NCI-H2196 treated with DMSO at 0.1 percent for 48 hours (cell line): ENCODE results near the gene TTYH3.
A peak's percentile ranks its signal among the peaks of the same experiment; 100 is the strongest.
"Not testable (repeated sequence)": the region's sequence is repeated elsewhere in the genome, so short reads cannot be mapped to it uniquely, and the experiment has no call there.

Source experiments
- DNase-seq: peaks from one replicate; lab custom pipeline; 2025; ENCODE audit not compliant: unreplicated experiment; lab: John Stamatoyannopoulos, UW

The TTYH3 gene

GRCh38 chr7:2662273-2663120 is 30.7 kb downstream of the TTYH3 start:
- DNase-seq = no peak

- no peak for DNase-seq
Observed at GRCh38 chr7:2663121-2663886, 31.5 kb downstream of the TTYH3 start.

DNA sequence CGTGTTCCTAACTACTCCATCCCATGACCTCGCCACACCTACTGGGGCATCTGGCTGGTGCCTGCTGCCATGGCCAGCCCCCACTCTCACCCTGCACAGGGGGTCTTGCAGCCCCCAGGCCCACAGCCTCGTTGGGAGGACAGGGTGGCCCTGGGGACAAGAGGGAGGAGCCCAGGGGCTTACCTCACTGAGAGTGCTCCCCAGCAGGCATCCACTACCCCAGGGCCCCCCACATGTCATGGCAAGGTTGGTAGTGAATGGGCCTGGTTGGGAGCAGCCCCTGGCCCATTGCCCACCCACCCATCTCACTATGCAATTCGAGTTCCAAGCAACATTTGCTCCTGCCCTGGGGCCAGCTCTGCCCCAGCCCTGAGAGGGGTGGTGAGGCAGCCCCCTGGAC is 32.2 kb downstream of the TTYH3 start:
- no peak for DNase-seq

DNA sequence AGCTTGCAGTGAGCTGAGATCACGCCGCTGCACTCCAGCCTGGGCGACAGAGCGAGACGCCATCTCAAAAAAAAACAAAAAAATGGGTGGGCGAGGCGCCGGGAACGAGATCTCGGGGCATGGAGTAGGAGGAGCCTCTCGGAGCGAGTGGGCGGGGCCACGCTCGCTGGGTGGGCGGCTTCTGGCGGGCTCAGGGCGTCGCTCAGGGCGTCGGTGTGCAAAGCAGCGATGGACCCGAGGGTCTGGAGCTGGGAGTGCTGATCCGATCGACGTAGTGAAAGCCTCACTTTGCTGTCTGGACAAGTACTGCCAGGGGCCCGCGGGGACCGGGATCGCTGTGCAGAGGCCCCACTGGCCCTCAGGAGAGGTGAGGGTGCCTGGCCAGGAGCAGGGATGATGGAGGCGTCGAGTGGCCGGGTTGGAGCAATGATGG is 33.6 kb downstream of the TTYH3 start:
- DNase-seq = no peak

GRCh38 chr7:2666155-2666554 is 34.4 kb downstream of the TTYH3 start:
- no peak for DNase-seq

DNA sequence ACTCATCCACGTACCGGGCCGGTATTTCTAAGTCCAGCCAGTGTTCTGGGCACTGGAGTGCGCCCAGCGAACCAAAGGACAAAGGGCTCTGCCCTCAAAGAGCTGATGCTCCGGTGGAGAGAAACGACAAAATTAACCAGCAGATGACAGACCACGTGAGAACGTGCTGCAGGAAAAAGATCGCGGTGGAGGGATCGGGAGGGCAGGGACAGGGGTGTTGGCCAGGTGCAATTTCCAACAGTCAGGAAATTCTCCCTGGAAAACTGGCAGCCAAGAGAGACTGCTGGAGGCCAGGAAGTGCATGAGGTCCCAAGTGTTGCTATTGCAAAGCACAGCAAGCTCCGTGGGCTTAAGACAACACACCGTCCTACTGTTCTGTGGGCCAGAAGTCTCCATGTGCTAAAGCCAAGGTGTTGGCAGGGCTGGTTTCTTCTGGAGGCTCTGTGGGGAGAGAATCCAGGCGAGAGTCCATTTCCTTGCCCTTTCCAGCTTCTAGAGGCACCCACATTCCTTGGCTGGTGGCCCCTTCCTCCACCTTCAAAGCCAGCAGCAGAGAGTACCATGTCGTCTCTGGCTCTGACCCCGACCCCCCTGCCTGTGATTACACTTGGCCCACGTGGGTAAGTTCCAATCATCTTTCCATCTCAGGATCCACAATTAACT is 34.9 kb downstream of the TTYH3 start:
- no peak for DNase-seq

DNA sequence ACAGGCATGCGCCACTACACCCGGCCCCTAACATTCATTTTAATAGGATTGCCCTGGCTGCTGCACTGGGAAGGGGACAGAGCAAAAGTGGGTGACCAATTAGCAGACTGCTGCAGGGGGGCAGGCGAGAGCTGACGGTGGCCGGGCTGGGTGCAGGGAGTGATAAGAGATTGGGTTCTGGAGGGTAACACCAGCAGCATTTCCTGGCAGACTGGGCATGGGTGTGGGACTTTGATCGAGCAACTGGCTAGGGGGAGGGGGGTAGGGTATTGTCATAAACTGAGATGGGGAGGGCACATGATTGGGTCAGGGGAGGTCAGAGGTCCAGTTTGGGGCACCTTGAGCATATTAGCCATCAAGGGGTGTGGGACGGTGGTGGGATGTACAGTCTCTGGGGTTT is 36.1 kb downstream of the TTYH3 start:
- no peak for DNase-seq

- no peak for DNase-seq
Observed at GRCh38 chr7:2668401-2668800, 36.6 kb downstream of the TTYH3 start.

DNA sequence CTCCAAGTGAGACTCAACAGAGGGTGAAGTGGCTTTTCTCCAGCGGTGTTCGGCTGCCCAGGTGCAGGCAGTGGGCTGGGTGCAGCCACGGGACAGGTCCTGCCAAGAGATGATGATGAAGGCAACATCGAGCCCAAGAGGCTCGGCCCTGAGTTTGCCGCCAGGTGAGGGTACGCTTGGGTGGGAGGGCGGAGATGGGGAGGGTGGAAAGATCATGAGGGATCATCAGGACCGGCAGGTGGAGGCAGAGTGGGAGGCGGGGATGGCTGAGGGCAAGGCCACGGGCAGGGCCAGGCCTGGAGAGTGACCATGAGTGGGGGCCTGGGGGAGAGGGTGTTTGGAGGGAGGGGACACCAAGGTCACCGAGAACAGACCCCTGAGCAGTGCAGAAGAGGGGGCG is 38.4 kb downstream of the TTYH3 start:
- no peak for DNase-seq

DNA sequence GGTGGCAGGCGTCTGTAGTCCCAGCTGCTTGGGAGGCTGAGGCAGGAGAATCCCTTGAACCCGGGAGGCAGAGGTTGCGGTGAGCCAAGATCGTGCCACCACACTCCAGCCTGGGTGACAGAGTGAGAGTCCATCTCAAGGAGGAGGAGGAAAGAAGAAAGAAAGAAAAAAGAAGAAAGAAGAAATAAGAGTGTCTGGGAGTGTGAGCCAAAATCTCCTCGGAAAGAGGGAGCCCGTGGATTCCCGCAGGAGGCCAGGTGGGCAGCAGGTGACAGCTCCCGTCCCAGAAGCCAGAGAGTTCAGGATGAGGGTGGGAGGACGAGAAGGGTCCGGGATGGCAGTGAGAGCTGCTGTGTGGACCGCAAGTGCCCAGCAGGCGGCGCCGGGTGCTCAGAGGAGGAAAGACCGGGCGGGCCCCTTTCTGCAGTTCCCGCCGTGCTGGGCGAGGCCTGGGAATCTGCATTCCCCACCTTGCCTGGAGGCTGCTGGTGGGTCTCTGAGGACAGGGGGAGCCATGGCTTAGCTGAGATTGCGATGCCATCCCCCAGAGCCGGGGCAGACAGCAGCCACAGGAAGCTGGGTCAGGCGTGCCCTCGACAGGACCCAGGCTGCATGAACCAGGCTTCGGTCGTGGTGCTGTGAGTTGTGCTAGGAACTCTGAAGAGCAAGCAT is 39.1 kb downstream of the TTYH3 start:
- peak; percentile 46 for DNase-seq

DNA sequence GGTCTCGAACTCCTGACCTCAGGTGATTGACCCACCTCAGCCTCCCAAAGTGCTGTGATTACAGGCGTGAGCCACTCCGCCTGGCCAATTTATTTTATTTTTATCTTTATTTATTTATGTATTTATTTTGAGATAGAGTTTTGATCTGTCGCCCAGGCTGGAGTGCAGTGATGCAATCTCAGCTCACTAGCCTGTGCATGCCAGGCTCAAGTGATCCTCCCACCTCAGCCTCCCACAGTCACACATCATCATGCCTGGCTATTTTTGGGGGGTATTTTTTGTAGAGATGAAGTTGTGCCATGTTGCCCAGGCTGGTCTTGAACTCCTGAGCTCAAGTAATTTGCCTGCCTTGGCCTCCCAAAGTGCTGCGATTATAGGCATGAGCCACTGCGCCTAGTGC is 41.4 kb downstream of the TTYH3 start:
- DNase-seq = not testable (repeated sequence)

DNA sequence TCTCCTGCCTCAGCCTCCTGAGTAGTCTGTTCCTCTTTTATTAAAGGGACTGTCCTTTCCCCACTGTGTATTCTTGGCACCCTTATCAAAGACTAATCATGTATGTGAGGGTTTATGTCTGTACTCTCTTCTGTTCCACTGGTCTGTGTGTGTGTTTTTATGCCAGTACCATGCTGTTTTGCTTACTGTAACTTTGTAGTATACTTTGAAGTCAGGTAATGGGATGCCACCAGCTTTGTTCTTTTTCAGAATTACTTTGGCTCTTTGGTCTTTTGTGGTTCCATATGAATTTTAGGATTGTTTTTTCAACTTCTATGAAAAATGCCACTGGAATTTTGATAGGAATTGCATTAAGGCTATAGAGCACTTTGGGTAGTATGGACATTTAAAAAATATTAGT is 42.1 kb downstream of the TTYH3 start:
- no peak for DNase-seq

- DNase-seq = no peak
Observed at GRCh38 chr7:2675256-2675764, 43.5 kb downstream of the TTYH3 start.

- not testable (repeated sequence) for DNase-seq
Observed at GRCh38 chr7:2676576-2676975, 44.8 kb downstream of the TTYH3 start.

DNA sequence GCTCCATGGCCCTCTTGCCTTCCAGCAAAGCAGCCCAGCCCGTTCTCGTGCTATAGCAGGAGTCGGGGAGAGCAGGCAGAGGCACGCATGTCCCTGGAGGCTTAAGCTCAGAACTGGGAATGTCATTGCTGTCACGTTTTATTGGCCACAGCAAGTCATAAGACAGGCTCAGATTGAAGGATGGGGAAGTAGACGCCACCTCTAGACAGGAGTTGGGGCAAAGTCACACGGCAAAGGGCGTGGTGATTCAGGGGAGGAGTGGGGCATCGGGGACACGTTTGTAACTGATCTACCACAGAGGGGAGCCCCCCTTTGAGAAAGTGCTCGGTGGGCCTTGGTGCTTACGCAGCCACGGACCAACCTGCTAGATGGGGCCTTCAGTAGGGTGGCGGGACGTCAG is 46.7 kb downstream of the TTYH3 start:
- DNase-seq = not testable (repeated sequence)

DNA sequence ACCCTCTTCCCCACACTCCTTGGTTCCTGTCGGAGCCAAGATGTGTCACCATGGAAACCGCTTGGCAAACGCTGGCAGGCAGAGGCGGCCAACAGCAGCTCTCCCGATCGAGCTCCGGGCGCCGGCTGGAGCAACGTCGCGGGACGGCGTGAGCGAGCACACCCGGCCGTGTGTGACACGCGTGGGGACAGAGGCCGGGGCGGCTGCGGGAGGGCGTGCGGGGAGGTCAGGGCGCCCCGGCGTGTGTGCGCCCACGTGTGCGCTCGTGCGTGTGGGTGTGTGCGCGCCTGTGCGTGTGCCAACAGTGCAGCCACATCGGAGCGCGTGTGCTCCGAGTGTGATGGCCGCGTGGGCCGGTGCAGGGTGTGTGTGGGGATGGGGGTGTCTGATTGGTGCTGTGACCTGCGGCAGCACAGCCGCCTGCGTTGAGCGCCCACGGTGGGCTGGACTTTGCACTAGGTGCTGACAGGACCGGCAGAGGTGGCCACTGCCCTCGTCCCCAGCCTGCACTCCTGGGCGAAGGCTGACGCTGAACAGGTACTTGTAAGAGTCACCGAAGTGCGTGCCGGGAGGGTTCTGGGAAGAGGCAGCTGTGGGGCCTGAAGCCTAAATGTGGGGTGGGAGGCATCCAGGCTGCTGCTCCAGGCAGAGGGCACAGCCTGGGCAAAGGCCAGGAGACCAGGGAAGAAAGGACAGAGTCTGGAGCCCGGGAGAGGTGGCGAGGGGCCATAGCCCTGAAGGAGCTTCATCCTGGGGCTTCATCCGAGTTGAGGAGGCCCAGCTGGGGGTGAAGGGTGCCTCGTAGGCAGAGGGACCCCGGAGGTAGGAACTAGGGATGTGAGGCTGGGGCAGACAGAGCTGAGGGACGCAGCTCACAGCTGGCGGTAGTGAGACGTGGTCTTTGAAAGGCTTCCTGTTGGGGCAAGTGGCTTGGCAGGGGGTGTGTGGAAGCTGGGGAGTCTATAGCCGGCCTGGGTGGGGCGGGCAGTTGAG is 47.6 kb downstream of the TTYH3 start:
- DNase-seq = not testable (repeated sequence)

- no peak for DNase-seq
Observed at GRCh38 chr7:2680256-2680655, 48.5 kb downstream of the TTYH3 start.

DNA sequence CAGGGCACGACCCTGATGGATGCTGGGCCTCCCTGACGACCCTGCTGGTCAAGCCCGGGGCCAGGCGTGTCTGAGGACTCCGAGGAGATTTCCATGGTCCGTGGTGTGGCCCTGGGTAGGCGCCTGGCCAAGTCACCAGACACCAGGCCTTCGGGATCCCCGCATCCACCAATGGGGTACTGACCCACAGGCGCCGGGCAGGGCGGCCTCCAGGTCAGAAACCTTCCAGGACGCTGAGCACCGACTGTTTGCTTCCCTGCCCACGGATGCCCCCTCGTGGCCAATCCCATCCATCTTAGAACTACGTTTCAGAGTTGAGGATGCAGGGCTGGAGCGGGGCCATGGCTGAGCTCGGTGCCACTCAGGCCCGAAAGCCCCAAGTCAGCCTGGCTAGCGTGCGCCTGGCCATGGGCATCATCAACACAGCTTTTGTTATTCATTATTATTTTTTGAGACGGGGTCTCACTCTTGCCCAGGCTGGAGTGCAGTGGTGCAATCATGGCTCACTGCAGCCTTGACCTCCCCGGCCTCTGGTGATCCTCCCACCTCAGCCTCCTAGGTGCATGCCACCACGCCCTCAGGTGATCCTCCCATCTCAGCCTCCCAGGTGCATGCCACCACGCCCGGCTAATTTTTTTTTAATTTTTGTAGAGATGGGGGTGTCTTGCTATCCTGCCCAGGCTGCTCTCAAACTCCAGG is 49.2 kb downstream of the TTYH3 start:
- DNase-seq = peak; percentile 50
